ENCODE measurements around the gene CTSE. TPM values are rescaled to one million over a fixed set of nuclear protein-coding genes. Genes with fewer than 3 reads are reported as not detected.

The CTSE gene
- total RNA-seq, 5 donors from 2014 or later (not counting 1 experiment from before 2014, with no cell fraction given) = 0.13 to 0.20 TPM; not detected in 3

- 92% methylated on average over 3 of the region's 5 CpGs for WGBS (ENCODE audit: insufficient coverage)
- CTCF ChIA-PET = interaction anchor here (0.5 to 6.2 kb wide), 3 partner anchors 70 to 443 kb away, joined by 3 to 31 read pairs (median 3); no protein-coding TSS in a partner anchor
Observed at GRCh38 chr1:206032380-206033140, 8.9 kb upstream of the CTSE start.

GRCh38 chr1:206030714-206031113, 7.0 kb upstream of the CTSE start:
- DNase-seq = peak in 34 of 35 experiments; percentile 28 to 75 (median 45)
- no peak overlapping the region for H3K4me3 ChIP-seq (ENCODE audit: control insufficient read depth in 1 of 2, extremely low read depth in 1 of 2, low read length in 1 of 2)
- Mint-ChIP-seq H3K27me3 (peaks cover 10 to 11% of the 10 kb centered on the region in 2 donors), H3K4me1 (peaks cover 0 to 14% (median 8%) of the 10 kb centered on the region in 3 donors), H3K9me3 (no peaks in the 10 kb centered on the region), H3K4me3 (no peak overlapping the region), H3K36me3 (no peaks in the 10 kb centered on the region), H3K27ac (no peak overlapping the region)
- WGBS (ENCODE audit: insufficient coverage) = no CpG with 5 or more reads among the region's 4 CpGs
- no peaks in the 10 kb centered on the region for H3K36me3 ChIP-seq (ENCODE audit: control insufficient read depth in 2 of 2, extremely low read depth in 1 of 2, insufficient read depth in 1 of 2, low read length in 1 of 2)
- ChIA-PET POLR2A (no interaction called here), CTCF (interaction anchor here (1.0 to 6.2 kb wide), 4 partner anchors 20 to 78 kb away, joined by 3 to 31 read pairs (median 7); no protein-coding TSS in a partner anchor)
- H3K27ac ChIP-seq (ENCODE audit: low read length) = no peak overlapping the region
- H3K4me1 ChIP-seq (ENCODE audit: control insufficient read depth in 1 of 2, extremely low read depth in 1 of 2, insufficient read depth in 2 of 2, low read length in 2 of 2) = peaks cover 2 to 8% of the 10 kb centered on the region in 2 experiments
- peak; percentile 79 to 87 (median 83) for ATAC-seq (replicated peaks in 1 of 4)
- H3K27me3 ChIP-seq (replicated peaks in 1 of 2; ENCODE audit: control insufficient read depth in 2 of 2, extremely low read depth in 1 of 2, insufficient read depth in 2 of 2, low read length in 1 of 2) = peaks cover 0 to 10% of the 10 kb centered on the region in 2 experiments
- no peaks in the 10 kb centered on the region for H3K9me3 ChIP-seq

More at GRCh38 chr1:206032380-206033140, 8.9 kb upstream of the CTSE start:
- Histone ChIP-seq H3K36me3 (ENCODE audit: control insufficient read depth in 2 of 2, extremely low read depth in 1 of 2, insufficient read depth in 1 of 2, low read length in 1 of 2) (no peaks in the 10 kb centered on the region), H3K4me3 (ENCODE audit: control insufficient read depth in 1 of 2, extremely low read depth in 1 of 2, low read length in 1 of 2) (no peak overlapping the region), H3K4me1 (ENCODE audit: control insufficient read depth in 1 of 2, extremely low read depth in 1 of 2, insufficient read depth in 2 of 2, low read length in 2 of 2) (peaks cover 2 to 8% of the 10 kb centered on the region in 2 experiments), H3K9me3 (no peaks in the 10 kb centered on the region), H3K27ac (ENCODE audit: low read length) (no peak overlapping the region), H3K27me3 (replicated peaks in 1 of 2; ENCODE audit: control insufficient read depth in 2 of 2, extremely low read depth in 1 of 2, insufficient read depth in 2 of 2, low read length in 1 of 2) (peaks cover 0 to 10% of the 10 kb centered on the region in 2 experiments)
- Mint-ChIP-seq H3K9me3 (no peaks in the 10 kb centered on the region), H3K27ac (no peak overlapping the region), H3K36me3 (no peaks in the 10 kb centered on the region), H3K27me3 (peaks cover 7 to 11% of the 10 kb centered on the region in 2 donors), H3K4me1 (peaks cover 0 to 14% (median 8%) of the 10 kb centered on the region in 3 donors), H3K4me3 (no peak overlapping the region)
- ATAC-seq (replicated peaks in 1 of 4) (no peak), DNase-seq (no peak)
- POLR2A ChIA-PET = no interaction called here

- no peaks in the 10 kb centered on the region for H3K36me3 ChIP-seq (ENCODE audit: control insufficient read depth in 2 of 2, extremely low read depth in 1 of 2, insufficient read depth in 1 of 2, low read length in 1 of 2)
- POLR2A ChIA-PET = no interaction called here
- Mint-ChIP-seq H3K4me1 (peaks cover 0 to 12% (median 8%) of the 10 kb centered on the region in 3 donors), H3K27me3 (peaks cover 10 to 11% of the 10 kb centered on the region in 2 donors), H3K36me3 (no peaks in the 10 kb centered on the region), H3K9me3 (no peaks in the 10 kb centered on the region), H3K27ac (no peak overlapping the region), H3K4me3 (no peak overlapping the region)
- peaks cover 0 to 10% of the 10 kb centered on the region in 2 experiments for H3K27me3 ChIP-seq (replicated peaks in 1 of 2; ENCODE audit: control insufficient read depth in 2 of 2, extremely low read depth in 1 of 2, insufficient read depth in 2 of 2, low read length in 1 of 2)
- no peak for DNase-seq
- no peak for ATAC-seq (replicated peaks in 1 of 4)
- H3K9me3 ChIP-seq = no peaks in the 10 kb centered on the region
- CTCF ChIA-PET = interaction anchor here (0.6 to 6.2 kb wide), 6 partner anchors 21 to 78 kb away, joined by 3 to 31 read pairs (median 4); no protein-coding TSS in a partner anchor
- 45% methylated on average over 2 of the region's 4 CpGs for WGBS (ENCODE audit: insufficient coverage)
- H3K4me3 ChIP-seq (ENCODE audit: control insufficient read depth in 1 of 2, extremely low read depth in 1 of 2, low read length in 1 of 2) = no peak overlapping the region
- no peak overlapping the region for H3K27ac ChIP-seq (ENCODE audit: low read length)
- H3K4me1 ChIP-seq (ENCODE audit: control insufficient read depth in 1 of 2, extremely low read depth in 1 of 2, insufficient read depth in 2 of 2, low read length in 2 of 2) = peaks cover 2 to 8% of the 10 kb centered on the region in 2 experiments
Observed at GRCh38 chr1:206030191-206030590, 6.5 kb upstream of the CTSE start.

GRCh38 chr1:206029484-206029883, 5.8 kb upstream of the CTSE start:
- Histone ChIP-seq H3K4me3 (ENCODE audit: control insufficient read depth in 1 of 2, extremely low read depth in 1 of 2, low read length in 1 of 2) (no peak overlapping the region), H3K4me1 (ENCODE audit: control insufficient read depth in 1 of 2, extremely low read depth in 1 of 2, insufficient read depth in 2 of 2, low read length in 2 of 2) (peaks cover 2 to 4% of the 10 kb centered on the region in 2 experiments), H3K27me3 (replicated peaks in 1 of 2; ENCODE audit: control insufficient read depth in 2 of 2, extremely low read depth in 1 of 2, insufficient read depth in 2 of 2, low read length in 1 of 2) (peaks cover 0 to 6% of the 10 kb centered on the region in 2 experiments), H3K27ac (ENCODE audit: low read length) (no peak overlapping the region), H3K36me3 (ENCODE audit: control insufficient read depth in 2 of 2, extremely low read depth in 1 of 2, insufficient read depth in 1 of 2, low read length in 1 of 2) (no peaks in the 10 kb centered on the region), H3K9me3 (no peaks in the 10 kb centered on the region)
- WGBS (ENCODE audit: insufficient coverage) = 92% methylated on average over 3 of the region's 4 CpGs
- no peak overlapping the region for H3K4me3 Mint-ChIP-seq
- H3K9me3 Mint-ChIP-seq = no peaks in the 10 kb centered on the region
- DNase-seq = no peak
- H3K27ac Mint-ChIP-seq = no peak overlapping the region
- no peak for ATAC-seq (replicated peaks in 1 of 4)
- CTCF ChIA-PET = interaction anchor here (0.6 to 6.2 kb wide), 5 partner anchors 9 to 690 kb away, joined by 3 to 31 read pairs (median 4); no protein-coding TSS in a partner anchor
- H3K27me3 Mint-ChIP-seq = peaks cover 10 to 11% of the 10 kb centered on the region in 2 donors
- POLR2A ChIA-PET = no interaction called here
- H3K36me3 Mint-ChIP-seq = no peaks in the 10 kb centered on the region
- H3K4me1 Mint-ChIP-seq = peaks cover 0 to 7% (median 3%) of the 10 kb centered on the region in 3 donors

- POLR2A ChIA-PET = no interaction called here
- DNase-seq (no peak), ATAC-seq (replicated peaks in 1 of 4) (no peak)
- H3K9me3 ChIP-seq = no peaks in the 10 kb centered on the region
- H3K4me1 ChIP-seq (ENCODE audit: control insufficient read depth in 1 of 2, extremely low read depth in 1 of 2, insufficient read depth in 2 of 2, low read length in 2 of 2) = no peaks in the 10 kb centered on the region
- Mint-ChIP-seq H3K36me3 (no peaks in the 10 kb centered on the region), H3K27ac (no peak overlapping the region), H3K4me1 (no peaks in the 10 kb centered on the region), H3K9me3 (no peaks in the 10 kb centered on the region), H3K4me3 (no peak overlapping the region), H3K27me3 (peaks cover 20 to 29% of the 10 kb centered on the region in 2 donors)
- CTCF ChIA-PET = no interaction called here
- H3K36me3 ChIP-seq (ENCODE audit: control insufficient read depth in 2 of 2, extremely low read depth in 1 of 2, insufficient read depth in 1 of 2, low read length in 1 of 2) = no peaks in the 10 kb centered on the region
- peaks cover 0 to 18% of the 10 kb centered on the region in 2 experiments for H3K27me3 ChIP-seq (replicated peaks in 1 of 2; ENCODE audit: control insufficient read depth in 2 of 2, extremely low read depth in 1 of 2, insufficient read depth in 2 of 2, low read length in 1 of 2)
- H3K27ac ChIP-seq (ENCODE audit: low read length) = no peak overlapping the region
- no peak overlapping the region for H3K4me3 ChIP-seq (ENCODE audit: control insufficient read depth in 1 of 2, extremely low read depth in 1 of 2, low read length in 1 of 2)
- no CpG with 5 or more reads among the region's 3 CpGs for WGBS (ENCODE audit: insufficient coverage)
Observed at GRCh38 chr1:206025283-206025820, 1.7 kb upstream of the CTSE start.

- no peak for DNase-seq
- H3K4me1 Mint-ChIP-seq = no peaks in the 10 kb centered on the region
- H3K27ac ChIP-seq (ENCODE audit: low read length) = no peak overlapping the region
- ChIA-PET POLR2A (interaction anchor here in 1 of 2 donors (0.5 kb wide), 1 partner anchor 10 kb away, joined by 3 read pairs; no protein-coding TSS in a partner anchor), CTCF (no interaction called here)
- 95% methylated on average over 3 of the region's 7 CpGs for WGBS (ENCODE audit: insufficient coverage)
- H3K27me3 ChIP-seq (replicated peaks in 1 of 2; ENCODE audit: control insufficient read depth in 2 of 2, extremely low read depth in 1 of 2, insufficient read depth in 2 of 2, low read length in 1 of 2) = peaks cover 0 to 12% of the 10 kb centered on the region in 2 experiments
- H3K4me1 ChIP-seq (ENCODE audit: control insufficient read depth in 1 of 2, extremely low read depth in 1 of 2, insufficient read depth in 2 of 2, low read length in 2 of 2) = no peaks in the 10 kb centered on the region
- H3K27me3 Mint-ChIP-seq = peaks cover 13 to 21% of the 10 kb centered on the region in 2 donors
- no peak overlapping the region for H3K27ac Mint-ChIP-seq
- ATAC-seq (replicated peaks in 1 of 4) = no peak
- no peaks in the 10 kb centered on the region for H3K9me3 Mint-ChIP-seq
- H3K36me3 Mint-ChIP-seq = no peaks in the 10 kb centered on the region
- H3K4me3 ChIP-seq (ENCODE audit: control insufficient read depth in 1 of 2, extremely low read depth in 1 of 2, low read length in 1 of 2) = no peak overlapping the region
- no peaks in the 10 kb centered on the region for H3K9me3 ChIP-seq
- H3K36me3 ChIP-seq (ENCODE audit: control insufficient read depth in 2 of 2, extremely low read depth in 1 of 2, insufficient read depth in 1 of 2, low read length in 1 of 2) = no peaks in the 10 kb centered on the region
- no peak overlapping the region for H3K4me3 Mint-ChIP-seq
Observed at GRCh38 chr1:206022766-206023165, 929 bp downstream of the CTSE start.

All from T-cell (primary cell).